B cell (primary cell): Measurements from ENCODE around the gene PACRG. TPM values are rescaled to one million over a fixed set of nuclear protein-coding genes. Genes with fewer than 3 reads are reported as not detected.

ENCODE experiments used
- ATAC-seq: fragments of 200-7000 bp; cut with Tn5 transposase; one replicate; pipeline ENCODE4 v1.10.0; 2021; ENCODE audit warnings: low read depth, mild to moderate bottlenecking, moderate number of reproducible peaks, moderate library complexity
- CTCF ChIA-PET: fragments of 350-600 bp; sonication (Branson Sonifier 250); formaldehyde crosslinking; loops from one replicate; lab custom pipeline; 2021; ENCODE audit warnings: antibody characterized with exemption, inconsistent platforms; lab: Charles Lee
- POLR2A ChIA-PET: fragments of 350-600 bp; sonication (Branson Sonifier 250); formaldehyde crosslinking; loops from one replicate; lab custom pipeline; 2021; ENCODE audit warnings: antibody characterized with exemption; lab: Charles Lee
- DNase-seq: peaks from one replicate; pipeline ENCODE4 v3.0.0; 2013
- H2AFZ ChIP-seq: 2 replicates; pipeline ENCODE4 v1.6.1; 2012; ENCODE audit warnings: mild to moderate bottlenecking, low read depth, low read length; ENCODE audit not compliant: insufficient read depth, poor library complexity, severe bottlenecking
- H3K27ac ChIP-seq, 2 donors: 1 replicate in 1 of 2; 2 replicates in 1 of 2; pipeline ENCODE4 v1.5.1; 2012 to 2013; ENCODE audit warnings: low read length in 2 of 2, mild to moderate bottlenecking in 2 of 2, moderate library complexity in 1 of 2
- H3K27me3 ChIP-seq, 4 experiments: fragments of 200-600 bp in 1 of 4; sonication (generic) in 1 of 4; replicated peaks in 1 of 4; 1 replicate in 2 of 4; 2 replicates in 2 of 4; pipeline versions ENCODE4 v1.6.1 to v1.7.0; 2013 to 2016; ENCODE audit warnings: low read length in 3 of 4, mild to moderate bottlenecking in 2 of 4, mixed read lengths in 1 of 4, moderate library complexity in 1 of 4; ENCODE audit not compliant: insufficient read depth in 4 of 4, control insufficient read depth in 3 of 4; ENCODE audit errors: control extremely low read depth in 1 of 4
- H3K36me3 ChIP-seq, 2 experiments: replicated peaks in 1 of 2; 1 replicate in 1 of 2; 2 replicates in 1 of 2; pipeline versions ENCODE4 v1.6.1 to v1.7.1; 2013; ENCODE audit warnings: low read length in 1 of 2; ENCODE audit not compliant: insufficient read depth in 2 of 2, control insufficient read depth in 1 of 2; ENCODE audit errors: control extremely low read depth in 1 of 2, extremely low read depth in 1 of 2
- H3K4me1 ChIP-seq, 2 donors: fragments of 200-600 bp in 1 of 2; sonication (generic) in 1 of 2; 1 replicate in 1 of 2; 2 replicates in 1 of 2; pipeline versions ENCODE4 v1.5.1 to v1.6.1; 2013 to 2017; ENCODE audit warnings: low read length in 2 of 2; ENCODE audit not compliant: control insufficient read depth in 2 of 2, insufficient read depth in 2 of 2
- H3K4me2 ChIP-seq: replicated peaks from 2 replicates; pipeline ENCODE3; 2012; ENCODE audit warnings: mild to moderate bottlenecking, low read depth, low read length; ENCODE audit not compliant: poor library complexity, severe bottlenecking
- H3K4me3 ChIP-seq, 5 experiments: fragments of 200-600 bp in 1 of 5; sonication (generic) in 1 of 5; 1 replicate in 3 of 5; 2 replicates in 2 of 5; pipeline versions ENCODE4 v1.5.1 to v1.7.0; 2011 to 2016; ENCODE audit warnings: low read length in 4 of 5, mild to moderate bottlenecking in 4 of 5, low read depth in 2 of 5, control low read depth in 1 of 5, moderate library complexity in 1 of 5; ENCODE audit not compliant: insufficient read depth in 1 of 5; ENCODE audit errors: control extremely low read depth in 1 of 5, extremely low read depth in 1 of 5
- H3K79me2 ChIP-seq: fragments of 200-600 bp; sonication (generic); one replicate; pipeline ENCODE4 v1.6.0; 2016; ENCODE audit warnings: low read length; ENCODE audit not compliant: control insufficient read depth, insufficient read depth
- H3K9ac ChIP-seq: fragments of 200-600 bp; sonication (generic); 2 replicates; pipeline ENCODE4 v1.6.1; 2017; ENCODE audit warnings: mild to moderate bottlenecking, low read length, moderate library complexity
- H3K9me3 ChIP-seq, 3 donors: one replicate each; pipeline versions ENCODE4 v1.6.1 to v1.7.1; 2013; ENCODE audit warnings: low read length in 2 of 3; ENCODE audit not compliant: control insufficient read depth in 2 of 3, insufficient read depth in 1 of 3; ENCODE audit errors: control extremely low read depth in 1 of 3
- H4K20me1 ChIP-seq: 2 replicates; pipeline ENCODE4 v1.6.0; 2012; ENCODE audit warnings: mild to moderate bottlenecking, low read length; ENCODE audit not compliant: insufficient read depth, control insufficient read depth, poor library complexity, severe bottlenecking
- H3K27ac Mint-ChIP-seq: one replicate; pipeline ENCODE4 v1.8.0; 2021; ENCODE audit warnings: mixed read lengths
- H3K27me3 Mint-ChIP-seq: one replicate; pipeline ENCODE4 v1.8.0; 2021; ENCODE audit warnings: mixed read lengths
- H3K4me1 Mint-ChIP-seq: one replicate; pipeline ENCODE4 v1.8.0; 2021; ENCODE audit warnings: mixed read lengths
- H3K4me3 Mint-ChIP-seq: one replicate; pipeline ENCODE4 v1.8.0; 2021; ENCODE audit warnings: mixed read lengths
- H3K9me3 Mint-ChIP-seq: one replicate; pipeline ENCODE4 v1.8.0; 2022; ENCODE audit warnings: mixed read lengths; ENCODE audit not compliant: insufficient read depth
- EZH2 ChIP-seq: IDR thresholded peaks from 2 replicates; pipeline ENCODE4 v1.6.1; 2012; ENCODE audit warnings: borderline replicate concordance, low read depth, mild to moderate bottlenecking, moderate library complexity, low read length; ENCODE audit not compliant: insufficient read depth, poor library complexity, severe bottlenecking
- WGBS: methylation state at CpG from one replicate; pipeline ENCODE4 v1.1.5; 2013; ENCODE audit warnings: missing lambda C conversion rate; ENCODE audit not compliant: insufficient coverage; 5-methylcytosine and 5-hydroxymethylcytosine counted together
- intact Hi-C: fragments of 100-400 bp; cut with micrococcal nuclease; formaldehyde crosslinking; loops from one replicate; pipeline ENCODE4 v1.10.0; 2022
- polyA plus RNA-seq: library from polyadenylated mRNA; depleted of rRNA; stranded (reverse); fragments of >200 nt; gene quantifications from 2 replicates; pipeline ENCODE4 v1.2.3, GENCODE V29; 2012
- total RNA-seq, 2 donors: library from RNA; stranded (reverse); fragments of 120-200 nt in 1 of 2; gene quantifications; 1 replicate in 1 of 2; 2 replicates in 1 of 2; pipeline versions ENCODE4 v1.2.3 to v1.2.4, GENCODE V29; 2013 to 2022
- TF ChIP-seq, protein P1 (sequence below): fragments of 200-600 bp; IDR thresholded peaks from one replicate; pipeline ENCODE4 v1.8.0; 2022; ENCODE audit warnings: antibody characterized with exemption, mild to moderate bottlenecking

The PACRG gene
- total and polyA plus RNA-seq, 2 donors (not counting 1 experiment from before 2014, with no cell fraction given), result not detected

DNA sequence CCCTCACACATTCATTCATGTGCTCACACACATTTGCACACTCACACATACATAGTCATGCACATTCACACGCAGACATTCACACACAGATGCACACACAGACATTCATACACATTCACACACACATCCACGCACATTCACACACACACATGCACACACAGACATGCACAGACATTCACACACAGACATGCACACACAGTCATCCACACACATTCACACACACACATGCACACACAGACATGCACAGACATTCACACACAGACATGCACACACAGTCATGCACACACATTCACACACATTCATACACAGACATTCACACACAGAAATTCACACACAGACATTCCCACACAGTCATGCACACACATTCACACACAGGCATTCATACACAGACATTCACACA lies 147.3 kb downstream of the PACRG start:
- Histone ChIP-seq H3K4me1 (no peaks in the 10 kb centered on the region), H3K9ac (no peak overlapping the region), H3K4me3 (no peak overlapping the region), H3K4me2 (no peak overlapping the region), H4K20me1 (no peaks in the 10 kb centered on the region), H3K79me2 (no peaks in the 10 kb centered on the region), H2AFZ (no peak overlapping the region), H3K27me3 (no peaks in the 10 kb centered on the region), H3K36me3 (no peaks in the 10 kb centered on the region), H3K9me3 (no peaks in the 10 kb centered on the region), H3K27ac (no peak overlapping the region)
- ATAC-seq (no peak), DNase-seq (no peak)
- no peaks in the 10 kb centered on the region for H3K9me3 Mint-ChIP-seq
- TF ChIP-seq, protein P1, sequence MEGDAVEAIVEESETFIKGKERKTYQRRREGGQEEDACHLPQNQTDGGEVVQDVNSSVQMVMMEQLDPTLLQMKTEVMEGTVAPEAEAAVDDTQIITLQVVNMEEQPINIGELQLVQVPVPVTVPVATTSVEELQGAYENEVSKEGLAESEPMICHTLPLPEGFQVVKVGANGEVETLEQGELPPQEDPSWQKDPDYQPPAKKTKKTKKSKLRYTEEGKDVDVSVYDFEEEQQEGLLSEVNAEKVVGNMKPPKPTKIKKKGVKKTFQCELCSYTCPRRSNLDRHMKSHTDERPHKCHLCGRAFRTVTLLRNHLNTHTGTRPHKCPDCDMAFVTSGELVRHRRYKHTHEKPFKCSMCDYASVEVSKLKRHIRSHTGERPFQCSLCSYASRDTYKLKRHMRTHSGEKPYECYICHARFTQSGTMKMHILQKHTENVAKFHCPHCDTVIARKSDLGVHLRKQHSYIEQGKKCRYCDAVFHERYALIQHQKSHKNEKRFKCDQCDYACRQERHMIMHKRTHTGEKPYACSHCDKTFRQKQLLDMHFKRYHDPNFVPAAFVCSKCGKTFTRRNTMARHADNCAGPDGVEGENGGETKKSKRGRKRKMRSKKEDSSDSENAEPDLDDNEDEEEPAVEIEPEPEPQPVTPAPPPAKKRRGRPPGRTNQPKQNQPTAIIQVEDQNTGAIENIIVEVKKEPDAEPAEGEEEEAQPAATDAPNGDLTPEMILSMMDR, result no peak
- no peak for TF ChIP-seq EZH2
- no peak overlapping the region for H3K27ac Mint-ChIP-seq
- ChIA-PET POLR2A (no interaction called here), CTCF (no interaction called here)
- no peaks in the 10 kb centered on the region for H3K4me1 Mint-ChIP-seq
- intact Hi-C loops, result no loop called here
- no peak overlapping the region for H3K4me3 Mint-ChIP-seq
- H3K27me3 Mint-ChIP-seq, result no peaks in the 10 kb centered on the region
- 86% methylated on average over 2 of the region's 2 CpGs for WGBS

DNA sequence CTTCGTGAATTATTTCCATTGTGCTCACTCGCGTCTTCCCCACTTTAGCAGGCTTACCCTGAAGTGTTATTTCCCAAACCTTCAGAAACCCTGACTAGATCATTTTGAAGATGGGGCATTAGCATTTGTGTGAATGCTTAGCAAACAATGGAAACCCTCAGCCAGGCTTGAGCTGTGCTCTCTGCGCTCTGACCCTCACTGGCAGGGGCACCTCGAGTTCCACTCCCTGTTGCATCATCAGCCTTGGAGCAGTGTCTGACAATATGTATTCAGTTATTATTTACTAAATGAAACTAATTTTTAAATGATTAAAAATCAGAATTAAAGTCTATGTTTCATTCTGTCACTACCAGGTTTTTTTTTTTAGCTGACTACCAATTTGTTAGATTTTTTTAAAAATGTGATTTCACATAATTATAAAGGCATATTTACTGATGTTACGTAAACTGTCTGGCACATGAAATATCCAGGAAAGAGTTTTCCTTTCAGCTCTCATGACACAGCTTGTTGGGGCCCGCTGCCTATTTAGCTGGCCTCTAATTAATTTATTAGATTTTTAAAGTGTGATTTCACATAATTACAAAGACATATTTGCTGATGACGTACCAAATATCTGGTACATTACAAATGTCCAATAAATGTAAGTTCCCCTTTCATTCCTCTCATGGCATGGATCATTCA lies 155.2 kb downstream of the PACRG start:
- no peak for DNase-seq
- Histone ChIP-seq H3K9ac (no peak overlapping the region), H3K4me3 (no peak overlapping the region), H3K4me1 (no peaks in the 10 kb centered on the region), H4K20me1 (no peaks in the 10 kb centered on the region), H3K79me2 (no peaks in the 10 kb centered on the region), H3K27me3 (no peaks in the 10 kb centered on the region), H3K27ac (no peak overlapping the region), H3K9me3 (peaks cover 0 to 14% (median 0%) of the 10 kb centered on the region in 3 donors), H3K4me2 (no peak overlapping the region), H3K36me3 (no peaks in the 10 kb centered on the region), H2AFZ (no peak overlapping the region)
- H3K27me3 Mint-ChIP-seq, result no peaks in the 10 kb centered on the region
- no peak overlapping the region for H3K4me3 Mint-ChIP-seq
- no peaks in the 10 kb centered on the region for H3K4me1 Mint-ChIP-seq
- intact Hi-C loops, result no loop called here
- no peak for TF ChIP-seq EZH2
- TF ChIP-seq, protein P1, result no peak
- ChIA-PET CTCF (no interaction called here), POLR2A (no interaction called here)
- H3K27ac Mint-ChIP-seq, result no peak overlapping the region
- WGBS, result 100% methylated on average over 3 of the region's 8 CpGs
- no peaks in the 10 kb centered on the region for H3K9me3 Mint-ChIP-seq
- ATAC-seq, result no peak
